K562 (cell line): Measurements from ENCODE around the gene LASP1. TPM values are rescaled to one million over a fixed set of nuclear protein-coding genes. Genes with fewer than 3 reads are reported as not detected.
A peak's percentile ranks its signal among the peaks of the same experiment; 100 is the strongest.

Experiments used
- ARNT ChIP-seq, 2 experiments: fragments of 450-650 bp; IDR thresholded peaks; 2 replicates each; pipeline ENCODE4 v1.6.1; 2016; ENCODE audit warnings: mild to moderate bottlenecking in 1 of 2
- CAMTA2 ChIP-seq: fragments of 250-450 bp; sonication (Bioruptor Pico); conservative IDR thresholded peaks from 2 replicates; pipeline ENCODE4 v1.5.1; 2022
- CREBBP ChIP-seq: IDR thresholded peaks from one replicate; pipeline ENCODE4 v1.6.1; 2012; ENCODE audit warnings: low read depth, mild to moderate bottlenecking, control low read depth, inconsistent platforms, low read length
- DPF2 ChIP-seq: fragments of 450-650 bp; IDR thresholded peaks from 2 replicates; pipeline ENCODE4 v1.6.1; 2016
- ESRRA ChIP-seq: fragments of 450-650 bp; IDR thresholded peaks from 2 replicates; pipeline ENCODE4 v1.6.1; 2014; ENCODE audit warnings: low read depth, mild to moderate bottlenecking, moderate library complexity, borderline replicate concordance
- ETV6 ChIP-seq, 3 experiments: fragments of 150-350 bp in 1 of 3; sonication (generic) in 1 of 3; formaldehyde crosslinking in 1 of 3; IDR thresholded peaks; 2 replicates each; pipeline versions ENCODE4 v1.6.1 to v1.8.0; 2014 to 2022; ENCODE audit warnings: borderline replicate concordance in 2 of 3, low read depth in 2 of 3, antibody characterized with exemption in 1 of 3, low read length in 1 of 3, mild to moderate bottlenecking in 1 of 3, missing genetic modification reagents in 1 of 3
- GABPB1 ChIP-seq: sonication (generic); formaldehyde crosslinking; IDR thresholded peaks from 2 replicates; pipeline ENCODE4 v1.8.0; 2022; ENCODE audit warnings: mild to moderate bottlenecking, missing genetic modification reagents
- HNRNPUL1 ChIP-seq: fragments of 200-400 bp; formaldehyde crosslinking; IDR thresholded peaks from 2 replicates; pipeline ENCODE4 v1.6.1; 2017; ENCODE audit warnings: low read length
- HOXB6 ChIP-seq: fragments of 250-450 bp; sonication (Bioruptor Pico); IDR thresholded peaks from 2 replicates; pipeline ENCODE4 v1.5.1; 2022; ENCODE audit warnings: mild to moderate bottlenecking, borderline replicate concordance
- KAT7 ChIP-seq: sonication (generic); formaldehyde crosslinking; IDR thresholded peaks from 2 replicates; pipeline ENCODE4 v1.8.0; 2022; ENCODE audit warnings: missing genetic modification reagents, mild to moderate bottlenecking, borderline replicate concordance
- MCM2 ChIP-seq: fragments of 450-650 bp; IDR thresholded peaks from 2 replicates; pipeline ENCODE4 v1.6.1; 2017; ENCODE audit warnings: low read depth, mild to moderate bottlenecking
- POLR3G ChIP-seq: IDR thresholded peaks from 2 replicates; pipeline ENCODE4 v1.6.1; 2011; ENCODE audit not compliant: insufficient read length, insufficient replicate concordance; ENCODE audit errors: extremely low read depth
- RFX1 ChIP-seq: fragments of 450-650 bp; IDR thresholded peaks from 2 replicates; pipeline ENCODE4 v1.6.1; 2016; ENCODE audit warnings: mild to moderate bottlenecking, moderate library complexity
- SMAD2 ChIP-seq: fragments of 150-350 bp; IDR thresholded peaks from 2 replicates; pipeline ENCODE4 v1.6.1; 2014; ENCODE audit warnings: low read depth, mild to moderate bottlenecking, low read length
- SMARCC2 ChIP-seq: fragments of 450-650 bp; IDR thresholded peaks from 2 replicates; pipeline ENCODE4 v1.6.1; 2017; ENCODE audit warnings: antibody characterized with exemption, moderate library complexity, mild to moderate bottlenecking, low read depth
- ZNF23 ChIP-seq: fragments of 250-450 bp; sonication (Bioruptor Pico); IDR thresholded peaks from 2 replicates; pipeline ENCODE4 v1.4.0; 2020; ENCODE audit warnings: mild to moderate bottlenecking
- ZNF253 ChIP-seq: fragments of 250-450 bp; sonication (Bioruptor Pico); conservative IDR thresholded peaks from 2 replicates; pipeline ENCODE4 v1.6.1; 2021; ENCODE audit warnings: mild to moderate bottlenecking
- ZNF436 ChIP-seq: fragments of 250-450, 450-650 bp; sonication (Bioruptor Pico); formaldehyde crosslinking; IDR thresholded peaks from 2 replicates; pipeline ENCODE4 v1.7.0; 2020; ENCODE audit warnings: mild to moderate bottlenecking
- polyA plus RNA-seq, 8 experiments: library from polyadenylated mRNA; depleted of rRNA in 4 of 8; stranded (reverse) in 5 of 8; unstranded in 3 of 8; fragments of >200 nt; fragmentation: Nextera tagmentation in 2 of 8; fragmentation: Illumina TruSeq in 1 of 8; extraction: Ambion mirVana in 2 of 8; extraction: Trizol in 1 of 8; gene quantifications; 2 replicates each; pipeline versions ENCODE4 v1.2.1 to v1.2.3, GENCODE V29; 2011 to 2014; ENCODE audit warnings: inconsistent platforms in 1 of 8, missing spikeins in 1 of 8
- total RNA-seq, 7 experiments: library from RNA; depleted of rRNA in 6 of 7; stranded (reverse); fragments of >200 nt in 6 of 7; fragmentation: Illumina TruSeq in 2 of 7; extraction: Trizol in 2 of 7; gene quantifications; 2 replicates each; pipeline versions ENCODE4 v1.2.1 to v1.2.3, GENCODE V29; 2011 to 2021; ENCODE audit warnings: low replicate concordance in 1 of 7
- TF ChIP-seq, protein P1 (sequence below): fragments of 250-450 bp; sonication (Bioruptor Pico); IDR thresholded peaks from 2 replicates; pipeline ENCODE4 v1.5.1; 2021; ENCODE audit warnings: mild to moderate bottlenecking
- TF ChIP-seq, protein P2 (sequence below): fragments of 450-650 bp; IDR thresholded peaks from 2 replicates; pipeline ENCODE4 v1.6.1; 2017; ENCODE audit warnings: mild to moderate bottlenecking, moderate library complexity
- TF ChIP-seq, protein P3 (sequence below): fragments of 450-650 bp; IDR thresholded peaks from 2 replicates; pipeline ENCODE4 v1.6.1; 2016; ENCODE audit warnings: borderline replicate concordance
- TF ChIP-seq, protein P4 (sequence below): fragments of 200-800 bp; sonication (Bioruptor generic); IDR thresholded peaks from 2 replicates; pipeline ENCODE4 v1.6.1; 2017; ENCODE audit warnings: missing genetic modification characterization, missing compliant biosample characterization

The LASP1 gene
- total and polyA plus RNA-seq, 9 of the 15 experiments (the other 6 are each of a cell fraction or from before 2014, with no cell fraction given) = 23.0 to 125 (median 55.3) TPM

DNA sequence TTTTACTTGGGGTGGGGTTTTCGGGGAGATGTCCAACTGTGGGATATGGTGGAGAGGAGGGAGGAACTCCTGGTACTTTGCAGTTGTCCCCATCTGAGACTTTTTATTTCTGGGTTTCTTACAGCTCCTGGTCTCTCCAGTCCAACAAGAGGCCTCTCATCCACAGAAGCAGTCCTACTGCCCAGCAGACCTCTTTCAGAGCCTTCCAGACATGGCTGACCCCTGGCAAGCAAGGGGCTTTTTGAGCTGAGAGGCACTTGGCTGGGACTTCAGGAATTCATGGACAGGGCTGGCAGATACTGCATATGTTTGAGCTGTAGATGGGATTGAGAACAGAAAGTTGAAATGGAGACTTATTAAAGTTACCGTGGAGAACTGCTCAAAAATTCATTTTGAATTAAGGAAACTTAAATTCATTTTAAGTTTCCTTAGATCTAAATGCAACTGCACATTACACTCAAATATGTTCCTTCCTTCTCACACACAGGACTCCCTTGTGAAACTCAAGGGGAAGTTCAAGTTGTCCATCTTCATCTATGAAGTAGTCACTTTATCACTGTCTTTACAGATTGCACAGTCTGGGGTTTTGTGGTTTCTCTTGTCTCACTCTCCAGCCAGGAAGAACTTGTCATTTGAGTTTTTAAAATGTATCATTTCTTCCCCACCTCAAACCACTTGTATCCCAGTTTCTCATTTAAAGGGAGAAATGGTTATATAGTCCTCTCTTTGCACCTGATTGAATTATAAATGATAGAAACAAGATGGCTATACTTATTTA, 56.6 kb downstream of the LASP1 start (continued):
- TF ChIP-seq ZNF23 (CRISPR knock-in tag) (no peak), HNRNPUL1 (no peak), RFX1 (no peak), POLR3G (no peak), SMAD2 (no peak), ZNF253 (CRISPR knock-in tag) (no peak), CAMTA2 (CRISPR knock-in tag) (no peak), SMARCC2 (peak; percentile 43; the same call in 1 of the 2 replicates), ARNT (IDR thresholded peaks at IDR 0.05) (0 out of 4 replicates have a peak, but pooled peaks have one; percentile 32 to 38), CREBBP (no peak), ZNF436 (no peak), ESRRA (peak; percentile 90; the same call in 1 of the 2 replicates), DPF2 (peak; percentile 75), HOXB6 (CRISPR knock-in tag) (no peak), KAT7 (CRISPR knock-in tag) (no peak), MCM2 (no peak), GABPB1 (no peak), ETV6 (IDR thresholded peaks at IDR 0.05; ENCODE audit: borderline replicate concordance in 1 of 2, low read depth in 2 of 2, low read length in 1 of 2) (0 out of 4 replicates have a peak, but pooled peaks of 1 of the 2 experiments have one; percentile 42), ETV6 (CRISPR knock-in tag; IDR thresholded peaks at IDR 0.05; ENCODE audit: borderline replicate concordance) (no peak)
- TF ChIP-seq, protein P1, sequence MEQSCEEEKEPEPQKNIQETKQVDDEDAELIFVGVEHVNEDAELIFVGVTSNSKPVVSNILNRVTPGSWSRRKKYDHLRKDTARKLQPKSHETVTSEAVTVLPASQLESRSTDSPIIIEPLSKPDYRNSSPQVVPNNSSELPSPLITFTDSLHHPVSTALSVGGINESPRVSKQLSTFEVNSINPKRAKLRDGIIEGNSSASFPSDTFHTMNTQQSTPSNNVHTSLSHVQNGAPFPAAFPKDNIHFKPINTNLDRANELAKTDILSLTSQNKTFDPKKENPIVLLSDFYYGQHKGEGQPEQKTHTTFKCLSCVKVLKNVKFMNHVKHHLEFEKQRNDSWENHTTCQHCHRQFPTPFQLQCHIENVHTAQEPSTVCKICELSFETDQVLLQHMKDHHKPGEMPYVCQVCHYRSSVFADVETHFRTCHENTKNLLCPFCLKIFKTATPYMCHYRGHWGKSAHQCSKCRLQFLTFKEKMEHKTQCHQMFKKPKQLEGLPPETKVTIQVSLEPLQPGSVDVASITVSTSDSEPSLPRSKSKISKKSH = no peak
- TF ChIP-seq, protein P2, sequence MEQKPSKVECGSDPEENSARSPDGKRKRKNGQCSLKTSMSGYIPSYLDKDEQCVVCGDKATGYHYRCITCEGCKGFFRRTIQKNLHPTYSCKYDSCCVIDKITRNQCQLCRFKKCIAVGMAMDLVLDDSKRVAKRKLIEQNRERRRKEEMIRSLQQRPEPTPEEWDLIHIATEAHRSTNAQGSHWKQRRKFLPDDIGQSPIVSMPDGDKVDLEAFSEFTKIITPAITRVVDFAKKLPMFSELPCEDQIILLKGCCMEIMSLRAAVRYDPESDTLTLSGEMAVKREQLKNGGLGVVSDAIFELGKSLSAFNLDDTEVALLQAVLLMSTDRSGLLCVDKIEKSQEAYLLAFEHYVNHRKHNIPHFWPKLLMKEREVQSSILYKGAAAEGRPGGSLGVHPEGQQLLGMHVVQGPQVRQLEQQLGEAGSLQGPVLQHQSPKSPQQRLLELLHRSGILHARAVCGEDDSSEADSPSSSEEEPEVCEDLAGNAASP = no peak
- TF ChIP-seq, protein P3, sequence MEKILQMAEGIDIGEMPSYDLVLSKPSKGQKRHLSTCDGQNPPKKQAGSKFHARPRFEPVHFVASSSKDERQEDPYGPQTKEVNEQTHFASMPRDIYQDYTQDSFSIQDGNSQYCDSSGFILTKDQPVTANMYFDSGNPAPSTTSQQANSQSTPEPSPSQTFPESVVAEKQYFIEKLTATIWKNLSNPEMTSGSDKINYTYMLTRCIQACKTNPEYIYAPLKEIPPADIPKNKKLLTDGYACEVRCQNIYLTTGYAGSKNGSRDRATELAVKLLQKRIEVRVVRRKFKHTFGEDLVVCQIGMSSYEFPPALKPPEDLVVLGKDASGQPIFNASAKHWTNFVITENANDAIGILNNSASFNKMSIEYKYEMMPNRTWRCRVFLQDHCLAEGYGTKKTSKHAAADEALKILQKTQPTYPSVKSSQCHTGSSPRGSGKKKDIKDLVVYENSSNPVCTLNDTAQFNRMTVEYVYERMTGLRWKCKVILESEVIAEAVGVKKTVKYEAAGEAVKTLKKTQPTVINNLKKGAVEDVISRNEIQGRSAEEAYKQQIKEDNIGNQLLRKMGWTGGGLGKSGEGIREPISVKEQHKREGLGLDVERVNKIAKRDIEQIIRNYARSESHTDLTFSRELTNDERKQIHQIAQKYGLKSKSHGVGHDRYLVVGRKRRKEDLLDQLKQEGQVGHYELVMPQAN = no peak
- TF ChIP-seq, protein P4, sequence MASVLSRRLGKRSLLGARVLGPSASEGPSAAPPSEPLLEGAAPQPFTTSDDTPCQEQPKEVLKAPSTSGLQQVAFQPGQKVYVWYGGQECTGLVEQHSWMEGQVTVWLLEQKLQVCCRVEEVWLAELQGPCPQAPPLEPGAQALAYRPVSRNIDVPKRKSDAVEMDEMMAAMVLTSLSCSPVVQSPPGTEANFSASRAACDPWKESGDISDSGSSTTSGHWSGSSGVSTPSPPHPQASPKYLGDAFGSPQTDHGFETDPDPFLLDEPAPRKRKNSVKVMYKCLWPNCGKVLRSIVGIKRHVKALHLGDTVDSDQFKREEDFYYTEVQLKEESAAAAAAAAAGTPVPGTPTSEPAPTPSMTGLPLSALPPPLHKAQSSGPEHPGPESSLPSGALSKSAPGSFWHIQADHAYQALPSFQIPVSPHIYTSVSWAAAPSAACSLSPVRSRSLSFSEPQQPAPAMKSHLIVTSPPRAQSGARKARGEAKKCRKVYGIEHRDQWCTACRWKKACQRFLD (CRISPR knock-in tag) = peak; percentile 49; the same call in 1 of the 2 replicates
